ENCODE results near the gene HSDL1. TPM values are rescaled to one million over a fixed set of nuclear protein-coding genes. Genes with fewer than 3 reads are reported as not detected.

HSDL1 gene
- total and polyA plus RNA-seq, 2 of the 8 experiments (the other 6 are each of a cell fraction or from before 2014, with no cell fraction given) = 25.0 to 55.7 TPM

DNA sequence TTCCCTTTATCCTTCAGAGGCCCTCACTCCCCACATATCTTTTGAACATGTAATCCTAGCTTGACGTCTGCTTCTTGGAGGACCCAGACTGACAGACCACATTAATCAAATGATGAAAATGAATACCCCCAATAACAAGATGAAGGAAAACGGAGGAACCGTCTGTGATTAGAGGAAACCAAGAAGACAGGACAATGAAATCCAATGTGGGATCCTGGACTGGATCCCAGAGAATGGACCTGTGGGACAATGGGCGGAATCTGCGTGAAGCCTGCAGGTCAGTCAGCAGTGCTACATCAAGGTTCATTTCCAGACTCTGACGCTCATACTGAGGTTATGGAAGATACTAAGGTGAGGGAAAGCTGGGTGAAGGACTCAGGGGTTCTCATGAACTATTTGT, 64.2 kb downstream of the HSDL1 start (continued):
- TF ChIP-seq, protein P1, sequence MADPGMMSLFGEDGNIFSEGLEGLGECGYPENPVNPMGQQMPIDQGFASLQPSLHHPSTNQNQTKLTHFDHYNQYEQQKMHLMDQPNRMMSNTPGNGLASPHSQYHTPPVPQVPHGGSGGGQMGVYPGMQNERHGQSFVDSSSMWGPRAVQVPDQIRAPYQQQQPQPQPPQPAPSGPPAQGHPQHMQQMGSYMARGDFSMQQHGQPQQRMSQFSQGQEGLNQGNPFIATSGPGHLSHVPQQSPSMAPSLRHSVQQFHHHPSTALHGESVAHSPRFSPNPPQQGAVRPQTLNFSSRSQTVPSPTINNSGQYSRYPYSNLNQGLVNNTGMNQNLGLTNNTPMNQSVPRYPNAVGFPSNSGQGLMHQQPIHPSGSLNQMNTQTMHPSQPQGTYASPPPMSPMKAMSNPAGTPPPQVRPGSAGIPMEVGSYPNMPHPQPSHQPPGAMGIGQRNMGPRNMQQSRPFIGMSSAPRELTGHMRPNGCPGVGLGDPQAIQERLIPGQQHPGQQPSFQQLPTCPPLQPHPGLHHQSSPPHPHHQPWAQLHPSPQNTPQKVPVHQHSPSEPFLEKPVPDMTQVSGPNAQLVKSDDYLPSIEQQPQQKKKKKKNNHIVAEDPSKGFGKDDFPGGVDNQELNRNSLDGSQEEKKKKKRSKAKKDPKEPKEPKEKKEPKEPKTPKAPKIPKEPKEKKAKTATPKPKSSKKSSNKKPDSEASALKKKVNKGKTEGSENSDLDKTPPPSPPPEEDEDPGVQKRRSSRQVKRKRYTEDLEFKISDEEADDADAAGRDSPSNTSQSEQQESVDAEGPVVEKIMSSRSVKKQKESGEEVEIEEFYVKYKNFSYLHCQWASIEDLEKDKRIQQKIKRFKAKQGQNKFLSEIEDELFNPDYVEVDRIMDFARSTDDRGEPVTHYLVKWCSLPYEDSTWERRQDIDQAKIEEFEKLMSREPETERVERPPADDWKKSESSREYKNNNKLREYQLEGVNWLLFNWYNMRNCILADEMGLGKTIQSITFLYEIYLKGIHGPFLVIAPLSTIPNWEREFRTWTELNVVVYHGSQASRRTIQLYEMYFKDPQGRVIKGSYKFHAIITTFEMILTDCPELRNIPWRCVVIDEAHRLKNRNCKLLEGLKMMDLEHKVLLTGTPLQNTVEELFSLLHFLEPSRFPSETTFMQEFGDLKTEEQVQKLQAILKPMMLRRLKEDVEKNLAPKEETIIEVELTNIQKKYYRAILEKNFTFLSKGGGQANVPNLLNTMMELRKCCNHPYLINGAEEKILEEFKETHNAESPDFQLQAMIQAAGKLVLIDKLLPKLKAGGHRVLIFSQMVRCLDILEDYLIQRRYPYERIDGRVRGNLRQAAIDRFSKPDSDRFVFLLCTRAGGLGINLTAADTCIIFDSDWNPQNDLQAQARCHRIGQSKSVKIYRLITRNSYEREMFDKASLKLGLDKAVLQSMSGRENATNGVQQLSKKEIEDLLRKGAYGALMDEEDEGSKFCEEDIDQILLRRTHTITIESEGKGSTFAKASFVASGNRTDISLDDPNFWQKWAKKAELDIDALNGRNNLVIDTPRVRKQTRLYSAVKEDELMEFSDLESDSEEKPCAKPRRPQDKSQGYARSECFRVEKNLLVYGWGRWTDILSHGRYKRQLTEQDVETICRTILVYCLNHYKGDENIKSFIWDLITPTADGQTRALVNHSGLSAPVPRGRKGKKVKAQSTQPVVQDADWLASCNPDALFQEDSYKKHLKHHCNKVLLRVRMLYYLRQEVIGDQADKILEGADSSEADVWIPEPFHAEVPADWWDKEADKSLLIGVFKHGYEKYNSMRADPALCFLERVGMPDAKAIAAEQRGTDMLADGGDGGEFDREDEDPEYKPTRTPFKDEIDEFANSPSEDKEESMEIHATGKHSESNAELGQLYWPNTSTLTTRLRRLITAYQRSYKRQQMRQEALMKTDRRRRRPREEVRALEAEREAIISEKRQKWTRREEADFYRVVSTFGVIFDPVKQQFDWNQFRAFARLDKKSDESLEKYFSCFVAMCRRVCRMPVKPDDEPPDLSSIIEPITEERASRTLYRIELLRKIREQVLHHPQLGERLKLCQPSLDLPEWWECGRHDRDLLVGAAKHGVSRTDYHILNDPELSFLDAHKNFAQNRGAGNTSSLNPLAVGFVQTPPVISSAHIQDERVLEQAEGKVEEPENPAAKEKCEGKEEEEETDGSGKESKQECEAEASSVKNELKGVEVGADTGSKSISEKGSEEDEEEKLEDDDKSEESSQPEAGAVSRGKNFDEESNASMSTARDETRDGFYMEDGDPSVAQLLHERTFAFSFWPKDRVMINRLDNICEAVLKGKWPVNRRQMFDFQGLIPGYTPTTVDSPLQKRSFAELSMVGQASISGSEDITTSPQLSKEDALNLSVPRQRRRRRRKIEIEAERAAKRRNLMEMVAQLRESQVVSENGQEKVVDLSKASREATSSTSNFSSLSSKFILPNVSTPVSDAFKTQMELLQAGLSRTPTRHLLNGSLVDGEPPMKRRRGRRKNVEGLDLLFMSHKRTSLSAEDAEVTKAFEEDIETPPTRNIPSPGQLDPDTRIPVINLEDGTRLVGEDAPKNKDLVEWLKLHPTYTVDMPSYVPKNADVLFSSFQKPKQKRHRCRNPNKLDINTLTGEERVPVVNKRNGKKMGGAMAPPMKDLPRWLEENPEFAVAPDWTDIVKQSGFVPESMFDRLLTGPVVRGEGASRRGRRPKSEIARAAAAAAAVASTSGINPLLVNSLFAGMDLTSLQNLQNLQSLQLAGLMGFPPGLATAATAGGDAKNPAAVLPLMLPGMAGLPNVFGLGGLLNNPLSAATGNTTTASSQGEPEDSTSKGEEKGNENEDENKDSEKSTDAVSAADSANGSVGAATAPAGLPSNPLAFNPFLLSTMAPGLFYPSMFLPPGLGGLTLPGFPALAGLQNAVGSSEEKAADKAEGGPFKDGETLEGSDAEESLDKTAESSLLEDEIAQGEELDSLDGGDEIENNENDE (IDR thresholded peaks at IDR 0.05; ENCODE audit: insufficient replicate concordance, low read length) = no peak
- no peak for TF ChIP-seq MAFK (IDR thresholded peaks at IDR 0.05; ENCODE audit: low read depth, low read length)
- TF ChIP-seq SIN3A (conservative IDR thresholded peaks at IDR 0.05 in 1 of 2, IDR thresholded peaks at IDR 0.05 in 1 of 2; ENCODE audit: low read depth in 1 of 2, low read length in 2 of 2) = no peak
- TF ChIP-seq CBX8 (IDR thresholded peaks at IDR 0.05; ENCODE audit: borderline replicate concordance, low read depth, low read length) = no peak
- no peak for TF ChIP-seq SP2 (IDR thresholded peaks at IDR 0.05; ENCODE audit: low read length)
- TF ChIP-seq CHD1 (IDR thresholded peaks at IDR 0.05; ENCODE audit: low read depth, low read length) = no peak
